Posterior vena cava (tissue), 2 donors: ENCODE results near the gene KCNA3. TPM values are rescaled to one million over a fixed set of nuclear protein-coding genes. Genes with fewer than 3 reads are reported as not detected.

Experiments used
- DNase-seq: peaks from one replicate; pipeline ENCODE4 v3.0.0-alpha.2; 2020; ENCODE audit warnings: low spot score
- intact Hi-C, 2 donors: fragments of 100-400 bp; cut with DNase I; formaldehyde crosslinking; loops; one replicate each; pipeline versions ENCODE4 v1.14.1 to v1.14.2; 2022 to 2023
- long read RNA-seq, 2 donors: library from polyadenylated mRNA; unstranded; transcript quantifications; one replicate each; pipeline ENCODE4 v2.0.0, GENCODE V29; 2020 to 2021
- total RNA-seq, 2 donors: library from RNA; stranded (reverse); fragmentation: NEBNext Ultra II Directional; extraction: Animal tissue kit (Norgen Biotek cat#: 25700); gene quantifications; one replicate each; pipeline ENCODE4 v1.2.1, GENCODE V29; 2021
- donor health status: DM: yes; HTN: yes; CAD: no.
- donor health status: DM: yes; HTN: yes; CAD: no.

Gene KCNA3
- under 1 TPM; 0.60 to 0.71 TPM for total RNA-seq
- long read RNA-seq, donor 1, result 0 reads
- long read RNA-seq, donor 2, partial matches to known transcripts, result 0 of 1 reads
- long read RNA-seq, donor 2, other reads (novel, unspliced or antisense), result 0 of 1 reads

- DNase-seq, result peak; percentile 77
- intact Hi-C loops, result no loop called here
These were observed at the start of gene KCNA3 for GRCh38 chr1:110674337-110675059. TSS of gene KCNA3 (minus strand) at chr1:110674940. CDS start at chr1:110674809, 131 bp downstream.

DNA sequence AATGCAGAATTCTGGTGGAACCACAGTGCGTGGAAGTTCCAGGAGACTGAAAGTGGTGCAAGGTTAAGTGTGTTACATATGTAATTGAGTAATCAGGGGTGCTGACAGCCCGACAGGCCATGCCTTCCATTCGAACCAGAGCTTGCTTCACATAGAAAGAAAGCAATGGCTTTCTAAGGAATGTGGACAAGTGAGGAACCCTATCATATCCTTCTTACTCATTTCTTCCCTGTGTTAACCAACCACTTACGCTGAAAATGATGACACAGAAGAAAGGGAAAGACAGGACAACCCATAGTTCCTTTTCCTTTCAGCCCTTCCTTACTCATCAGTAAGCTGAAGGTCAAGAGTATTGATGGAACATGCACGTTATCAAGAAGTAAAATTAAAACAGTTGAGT, 48.1 kb upstream of the KCNA3 start:
- no peak for DNase-seq

GRCh38 chr1:110719908-110720307, 45.2 kb upstream of the KCNA3 start:
- DNase-seq, result no peak
- intact Hi-C loops, result no loop called here

More for the DNA sequence above, 48.1 kb upstream of the KCNA3 start:
- intact Hi-C loops, result no loop called here

GRCh38 chr1:110718452-110718851, 43.7 kb upstream of the KCNA3 start:
- intact Hi-C loops, result no loop called here
- DNase-seq, result no peak

- DNase-seq, result no peak
- intact Hi-C loops, result no loop called here
These were observed 42.4 kb upstream of the KCNA3 start for GRCh38 chr1:110717179-110717578.

DNA sequence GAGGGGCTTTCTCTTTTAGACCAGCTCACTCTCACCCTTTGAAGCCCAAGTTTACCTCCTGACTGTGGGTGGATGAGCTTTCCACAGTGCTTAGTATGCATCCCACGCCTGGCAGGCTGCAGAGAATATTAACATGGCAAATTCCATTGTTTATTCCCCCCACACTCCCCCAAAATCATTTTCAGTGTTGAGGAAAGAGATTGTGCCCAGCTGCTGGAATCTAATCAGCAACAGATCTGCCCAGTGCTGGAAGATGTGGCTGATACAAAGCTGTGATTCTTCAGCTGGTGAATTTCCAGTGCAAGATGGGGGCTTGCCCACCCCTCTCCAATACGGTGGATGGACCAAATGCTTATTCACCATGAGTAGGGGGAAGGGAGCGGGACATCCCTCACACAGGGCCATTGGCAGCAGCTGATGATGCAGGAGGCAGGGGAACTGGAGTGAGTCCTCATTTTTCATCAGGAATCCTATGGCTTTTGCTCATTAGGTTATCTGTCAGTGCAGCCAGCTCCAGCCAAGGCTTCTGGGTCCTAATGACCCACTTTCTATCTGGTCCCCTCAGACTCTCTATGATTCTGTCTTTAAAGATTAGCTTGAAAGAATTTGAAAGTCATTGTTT, 39.7 kb upstream of the KCNA3 start:
- intact Hi-C loops, result no loop called here
- no peak for DNase-seq

GRCh38 chr1:110713221-110713620, 38.5 kb upstream of the KCNA3 start:
- intact Hi-C loops, result no loop called here
- DNase-seq, result no peak

DNA sequence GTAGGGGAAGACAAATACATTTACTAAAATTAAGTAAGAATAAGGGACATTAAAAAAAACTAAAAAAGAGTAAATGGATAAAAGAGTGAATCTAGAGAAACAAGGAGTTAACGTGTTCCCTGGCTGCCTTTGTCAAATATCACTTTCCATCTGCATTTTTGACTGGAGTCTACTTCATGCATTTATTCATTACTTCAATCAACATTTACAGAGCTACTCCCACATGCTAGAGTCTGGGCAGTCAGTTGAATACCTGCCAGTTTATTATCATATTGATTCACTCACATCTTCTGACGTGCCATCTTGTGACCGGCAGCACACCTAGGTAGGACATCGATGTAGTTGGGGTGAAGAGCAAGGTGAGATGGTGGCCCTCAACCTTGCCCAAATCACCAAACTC, 35.6 kb upstream of the KCNA3 start:
- DNase-seq, result no peak
- intact Hi-C loops, result no loop called here

- DNase-seq, result no peak
- intact Hi-C loops, result no loop called here
These were observed 34.3 kb upstream of the KCNA3 start for GRCh38 chr1:110708974-110709440.

GRCh38 chr1:110707232-110707631, 32.5 kb upstream of the KCNA3 start:
- no peak for DNase-seq
- intact Hi-C loops, result no loop called here

- no peak for DNase-seq
- intact Hi-C loops, result no loop called here
These were observed 31.9 kb upstream of the KCNA3 start for GRCh38 chr1:110706621-110707020.

GRCh38 chr1:110702260-110702659, 27.5 kb upstream of the KCNA3 start:
- intact Hi-C loops, result no loop called here
- DNase-seq, result no peak

- intact Hi-C loops, result no loop called here
These were observed 26.0 kb upstream of the KCNA3 start for GRCh38 chr1:110700767-110701166.

DNA sequence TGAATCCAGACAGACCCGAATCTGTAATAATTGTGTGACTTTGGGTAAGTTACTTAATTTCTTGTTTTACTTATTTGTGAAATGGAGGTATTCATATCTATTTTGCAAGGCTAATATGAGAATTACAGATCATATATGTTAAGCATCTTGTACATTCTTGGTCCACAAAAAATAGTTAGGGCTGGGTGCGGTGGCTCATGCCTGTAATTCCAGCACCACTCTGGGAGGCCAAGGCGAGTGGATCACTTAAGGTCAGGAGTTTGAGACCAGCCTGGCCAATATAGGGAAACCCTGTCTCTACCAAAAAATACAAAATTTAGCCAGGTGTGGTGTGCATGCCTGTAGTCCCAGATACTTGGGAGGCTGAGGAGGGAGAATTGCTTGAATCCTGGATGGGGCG, 22.9 kb upstream of the KCNA3 start:
- DNase-seq, result no peak
- intact Hi-C loops, result no loop called here

More at GRCh38 chr1:110700767-110701166, 26.0 kb upstream of the KCNA3 start:
- DNase-seq, result no peak

DNA sequence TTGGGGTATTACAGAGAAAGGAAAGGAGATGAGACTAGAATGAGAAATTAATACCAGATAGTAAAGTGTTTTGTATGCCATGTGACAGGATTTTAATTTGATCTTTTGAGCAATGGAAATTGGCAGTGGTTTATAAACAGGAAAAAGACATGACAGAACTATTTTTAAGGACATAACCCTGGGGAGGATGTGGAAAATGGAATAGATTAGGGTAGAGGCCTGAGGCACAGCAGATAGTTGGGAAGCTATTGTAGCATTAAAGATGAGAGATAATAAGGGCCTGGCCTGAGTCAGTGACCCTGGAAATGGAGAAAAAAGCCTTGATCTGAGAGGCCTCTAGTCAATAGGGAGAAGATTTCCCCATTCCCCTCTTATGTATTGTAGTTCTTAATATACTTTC, 22.1 kb upstream of the KCNA3 start:
- intact Hi-C loops, result no loop called here
- DNase-seq, result no peak

DNA sequence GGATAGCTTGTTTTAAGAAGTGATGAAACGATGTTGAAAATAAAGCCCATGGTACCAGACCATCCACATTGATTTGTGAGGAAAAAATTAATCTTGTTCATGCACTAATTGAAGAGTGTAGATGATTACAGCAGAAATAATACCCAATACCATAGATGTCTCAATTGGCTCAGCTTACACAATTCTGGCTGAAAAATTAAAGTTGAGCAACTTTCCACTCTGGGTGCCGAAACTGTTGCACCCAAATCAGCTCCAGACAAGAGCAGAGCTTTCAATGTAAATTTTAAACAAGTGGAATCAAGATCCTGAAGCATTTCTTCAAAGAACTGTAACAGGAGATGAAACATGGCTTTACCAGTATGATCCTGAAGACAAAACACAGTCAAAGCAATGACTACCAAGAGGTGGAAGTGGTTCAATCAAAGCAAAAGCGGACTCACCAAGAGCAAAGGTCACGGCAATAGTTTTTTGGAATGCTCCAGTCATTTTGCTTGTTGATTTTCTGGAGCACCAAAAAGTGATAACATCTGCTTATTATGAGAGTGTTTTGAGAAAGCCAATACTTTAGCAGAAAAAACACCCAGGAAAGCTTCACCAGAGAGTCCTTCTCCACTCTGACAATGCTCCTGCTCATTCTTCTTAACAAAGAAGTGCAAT, 16.1 kb upstream of the KCNA3 start:
- intact Hi-C loops, result no loop called here
- no peak for DNase-seq

GRCh38 chr1:110689868-110690267, 15.1 kb upstream of the KCNA3 start:
- DNase-seq, result no peak
- intact Hi-C loops, result no loop called here

- DNase-seq, result no peak
- intact Hi-C loops, result no loop called here
These were observed 13.8 kb upstream of the KCNA3 start for GRCh38 chr1:110688514-110688913.

GRCh38 chr1:110687250-110687649, 12.5 kb upstream of the KCNA3 start:
- intact Hi-C loops, result no loop called here
- no peak for DNase-seq

- intact Hi-C loops, result no loop called here
- DNase-seq, result no peak
These were observed 11.4 kb upstream of the KCNA3 start for GRCh38 chr1:110686188-110686587.
